K562 (cell line): ENCODE results near the gene RAB24. TPM values are rescaled to one million over a fixed set of nuclear protein-coding genes. Genes with fewer than 3 reads are reported as not detected.

Source experiments
- ADNP ChIP-seq: fragments of 200-800 bp; sonication (Bioruptor generic); IDR thresholded peaks from 2 replicates; pipeline ENCODE4 v1.6.1; 2016; ENCODE audit warnings: missing genetic modification characterization, missing compliant biosample characterization
- DPF2 ChIP-seq: fragments of 450-650 bp; IDR thresholded peaks from 2 replicates; pipeline ENCODE4 v1.6.1; 2016
- LCOR ChIP-seq: sonication (generic); formaldehyde crosslinking; IDR thresholded peaks from 2 replicates; pipeline ENCODE4 v1.8.0; 2022; ENCODE audit warnings: mild to moderate bottlenecking, missing genetic modification reagents
- MEIS2 ChIP-seq: fragments of 450-650 bp; IDR thresholded peaks from 2 replicates; pipeline ENCODE4 v1.6.1; 2014; ENCODE audit warnings: mild to moderate bottlenecking; ENCODE audit not compliant: partially characterized antibody
- NELFE ChIP-seq: IDR thresholded peaks from 2 replicates; pipeline ENCODE4 v1.6.1; 2011; ENCODE audit warnings: mild to moderate bottlenecking; ENCODE audit not compliant: insufficient read depth, insufficient read length
- NEUROD1 ChIP-seq: fragments of 150-350 bp; IDR thresholded peaks from 2 replicates; pipeline ENCODE4 v1.6.1; 2014; ENCODE audit warnings: borderline replicate concordance, low read length, low read depth; ENCODE audit not compliant: partially characterized antibody
- NUFIP1 ChIP-seq: fragments of 450-650 bp; IDR thresholded peaks from 2 replicates; pipeline ENCODE4 v1.6.1; 2018; ENCODE audit not compliant: partially characterized antibody
- PKNOX1 ChIP-seq: fragments of 450-650 bp; IDR thresholded peaks from 2 replicates; pipeline ENCODE4 v1.6.1; 2016
- POLR2H ChIP-seq: IDR thresholded peaks from 2 replicates; pipeline ENCODE4 v1.6.1; 2016; ENCODE audit warnings: missing genetic modification characterization, low read depth, mild to moderate bottlenecking, control low read depth, missing compliant biosample characterization, moderate library complexity
- RAD51 ChIP-seq: fragments of 450-650 bp; IDR thresholded peaks from 2 replicates; pipeline ENCODE4 v1.7.1; 2016; ENCODE audit warnings: low read depth, mild to moderate bottlenecking, borderline replicate concordance
- SNIP1 ChIP-seq: fragments of 450-650 bp; IDR thresholded peaks from 2 replicates; pipeline ENCODE4 v1.7.1; 2017; ENCODE audit warnings: low read depth, mild to moderate bottlenecking
- ZFX ChIP-seq: sonication (generic); formaldehyde crosslinking; IDR thresholded peaks from 2 replicates; pipeline ENCODE4 v1.8.0; 2022; ENCODE audit warnings: mild to moderate bottlenecking, missing genetic modification reagents, moderate library complexity
- ZNF140 ChIP-seq: fragments of 250-450 bp; sonication (Bioruptor Pico); IDR thresholded peaks from 2 replicates; pipeline ENCODE4 v1.8.0; 2021; ENCODE audit warnings: moderate library complexity, mild to moderate bottlenecking, inconsistent platforms
- ZNF384 ChIP-seq: IDR thresholded peaks from 2 replicates; pipeline ENCODE4 v1.6.1; 2012; ENCODE audit warnings: low read depth, low read length, improper control_type of control experiment
- ZNF407 ChIP-seq: fragments of 450-650 bp; IDR thresholded peaks from 2 replicates; pipeline ENCODE4 v1.6.1; 2016; ENCODE audit warnings: low read depth
- ZNF699 ChIP-seq: fragments of 250-450 bp; sonication (Bioruptor Pico); IDR thresholded peaks from 2 replicates; pipeline ENCODE4 v1.8.0; 2021; ENCODE audit warnings: mild to moderate bottlenecking, moderate library complexity; ENCODE audit not compliant: insufficient replicate concordance
- ZSCAN32 ChIP-seq: fragments of 450-650 bp; formaldehyde crosslinking; IDR thresholded peaks from 2 replicates; pipeline ENCODE4 v1.4.0; 2020; ENCODE audit warnings: mild to moderate bottlenecking, moderate library complexity
- polyA plus RNA-seq, 8 experiments: library from polyadenylated mRNA; depleted of rRNA in 4 of 8; stranded (reverse) in 5 of 8; unstranded in 3 of 8; fragments of >200 nt; fragmentation: Nextera tagmentation in 2 of 8; fragmentation: Illumina TruSeq in 1 of 8; extraction: Ambion mirVana in 2 of 8; extraction: Trizol in 1 of 8; gene quantifications; 2 replicates each; pipeline versions ENCODE4 v1.2.1 to v1.2.3, GENCODE V29; 2011 to 2014; ENCODE audit warnings: inconsistent platforms in 1 of 8, missing spikeins in 1 of 8
- total RNA-seq, 7 experiments: library from RNA; depleted of rRNA in 6 of 7; stranded (reverse); fragments of >200 nt in 6 of 7; fragmentation: Illumina TruSeq in 2 of 7; extraction: Trizol in 2 of 7; gene quantifications; 2 replicates each; pipeline versions ENCODE4 v1.2.1 to v1.2.3, GENCODE V29; 2011 to 2021; ENCODE audit warnings: low replicate concordance in 1 of 7

The RAB24 gene
- total and polyA plus RNA-seq, 9 of the 15 experiments (the other 6 are each of a cell fraction or from before 2014, with no cell fraction given): 13.9 to 107 (median 34.8) TPM

- TF ChIP-seq ZNF140 (no peak), PKNOX1 (peak; percentile 100), SNIP1 (no peak), POLR2H (tag) (no peak), NELFE (no peak), ZSCAN32 (CRISPR knock-in tag) (peak; percentile 52; the same call in 1 of the 2 replicates), LCOR (CRISPR knock-in tag) (0 out of 2 replicates have a peak, but pooled peaks have one; percentile 91), RAD51 (no peak), ZNF384 (no peak), NEUROD1 (peak; percentile 86), ZNF407 (no peak), ZNF699 (no peak), NUFIP1 (no peak), ZFX (CRISPR knock-in tag) (peak; percentile 84), MEIS2 (no peak), DPF2 (no peak), ADNP (no peak)
Observed at GRCh38 chr5:177351392-177352329, 48.1 kb upstream of the RAB24 start, which contains the start of gene LMAN2 (continued).
